ENCODE results near the gene SH3RF3. TPM values are rescaled to one million over a fixed set of nuclear protein-coding genes. Genes with fewer than 3 reads are reported as not detected.

SH3RF3 gene
- total RNA-seq, 4 donors from 2014 or later = 2.8 to 5.7 (median 3.0) TPM

DNA sequence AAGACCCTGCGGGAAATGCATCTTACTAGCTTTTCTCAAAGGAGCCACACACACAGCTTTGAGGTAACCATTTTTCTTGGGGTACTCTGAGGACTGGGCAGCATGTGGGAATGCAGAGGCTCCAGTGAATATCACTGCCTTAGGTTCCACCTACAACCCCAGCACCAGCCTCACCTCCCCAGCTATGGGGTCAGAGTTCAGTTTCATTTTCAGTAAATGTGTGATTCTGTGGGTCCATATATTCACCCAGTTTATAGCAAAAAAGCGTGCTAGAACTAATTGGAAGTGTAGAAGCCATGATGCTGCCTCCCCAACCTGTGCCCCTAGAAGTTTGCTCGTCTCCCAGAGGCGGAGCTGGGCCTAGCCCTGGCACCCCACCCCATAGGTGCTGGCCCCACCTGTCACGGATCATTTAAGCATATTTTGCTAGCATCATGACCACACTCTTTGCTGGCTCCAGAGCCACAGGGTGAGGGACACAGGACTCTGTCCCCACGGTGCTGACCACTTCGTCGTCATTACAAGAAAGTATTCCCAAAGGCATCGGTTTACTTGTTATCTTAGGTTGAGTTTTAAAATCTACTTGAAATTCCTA lies 57.7 kb downstream of the SH3RF3 start:
- TF ChIP-seq CTCF (IDR thresholded peaks at IDR 0.05 in 4 of 5, conservative IDR thresholded peaks at IDR 0.05 in 1 of 5) (no peak), POLR2A (IDR thresholded peaks at IDR 0.05) (no peak)
- in situ Hi-C loops (cut with MboI; ENCODE audit: low sequenced_read_pairs in 4 of 4) (no loop called here), intact Hi-C loops (cut with DNase I; ENCODE audit: low total_unique reads) (no loop called here)
- Histone ChIP-seq H3K27ac (peak overlapping the region; percentile 82 to 96 (median 89)), H3K4me3 (no peak overlapping the region), H3K27me3 (no peaks in the 10 kb centered on the region), H3K36me3 (no peaks in the 10 kb centered on the region), H3K9me3 (no peaks in the 10 kb centered on the region), H3K4me1 (peaks cover 27 to 40% of the 10 kb centered on the region in 2 donors)
- no peak for DNase-seq
- ATAC-seq = no peak

DNA sequence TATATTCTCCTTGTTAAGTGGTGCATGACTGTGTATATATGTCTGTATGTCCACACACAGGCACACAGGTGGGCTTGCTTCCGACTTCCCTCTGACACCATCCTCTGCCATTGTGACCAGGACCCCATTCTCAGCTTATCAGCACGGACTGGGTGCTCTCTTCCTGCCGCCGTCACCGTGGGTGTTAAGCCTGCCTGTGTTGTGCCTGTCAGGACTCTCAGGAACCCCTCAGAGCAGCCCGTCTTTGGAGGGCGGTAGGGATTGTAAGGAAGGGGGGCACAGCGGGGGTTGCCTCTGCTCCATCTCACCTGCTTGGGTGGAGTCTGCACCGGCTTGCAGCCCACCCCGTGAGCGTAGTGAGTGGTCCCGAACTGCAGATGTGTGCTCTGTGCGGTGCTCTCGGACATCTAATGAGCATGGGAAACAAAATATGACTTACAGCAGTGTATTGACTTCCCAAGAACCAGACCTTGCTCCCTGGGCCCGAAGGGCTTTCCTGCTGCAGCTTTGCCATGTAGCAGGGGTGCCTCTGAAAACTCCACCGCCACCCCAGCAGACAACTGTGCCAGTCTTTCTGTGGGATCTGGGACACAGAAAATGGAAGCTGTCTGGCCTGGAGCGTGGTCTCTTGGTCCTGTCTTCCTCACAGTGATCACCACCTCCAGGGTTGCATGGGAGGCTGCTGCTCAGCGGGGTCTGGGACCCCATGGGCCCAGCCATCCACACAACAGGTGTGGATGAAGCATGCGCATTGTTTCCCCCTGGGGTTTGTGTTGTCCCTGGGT lies 58.9 kb downstream of the SH3RF3 start:
- Histone ChIP-seq H3K4me3 (no peak overlapping the region), H3K27ac (no peak overlapping the region), H3K27me3 (no peaks in the 10 kb centered on the region), H3K4me1 (peaks cover 27 to 36% of the 10 kb centered on the region in 2 donors), H3K9me3 (no peaks in the 10 kb centered on the region), H3K36me3 (no peaks in the 10 kb centered on the region)
- intact Hi-C loops (cut with DNase I; ENCODE audit: low total_unique reads) = no loop called here
- DNase-seq (no peak), ATAC-seq (no peak)
- in situ Hi-C loops (cut with MboI; ENCODE audit: low sequenced_read_pairs in 4 of 4) = no loop called here
- TF ChIP-seq CTCF (IDR thresholded peaks at IDR 0.05 in 4 of 5, conservative IDR thresholded peaks at IDR 0.05 in 1 of 5) (no peak), POLR2A (IDR thresholded peaks at IDR 0.05) (no peak)

DNA sequence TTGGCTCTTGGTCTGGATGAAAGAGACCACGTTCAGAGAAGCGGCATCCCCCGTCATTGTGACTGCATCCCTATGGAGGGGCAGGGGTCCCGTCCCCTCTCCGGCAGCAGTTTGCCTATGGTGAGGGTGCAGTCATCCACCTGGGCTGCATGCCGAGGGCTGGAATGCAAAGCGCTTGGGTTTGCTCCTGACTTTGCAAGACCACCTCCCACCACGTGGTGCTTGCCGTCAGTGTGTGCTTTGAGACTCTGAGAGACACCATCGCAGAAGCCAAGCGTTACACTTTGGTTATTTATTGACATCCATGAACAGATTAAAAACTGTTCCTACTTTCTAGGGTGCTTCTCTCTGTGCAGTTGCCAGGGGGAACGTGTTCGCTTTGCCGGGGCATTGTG lies 59.5 kb downstream of the SH3RF3 start:
- Histone ChIP-seq H3K27me3 (no peaks in the 10 kb centered on the region), H3K4me3 (no peak overlapping the region), H3K4me1 (peaks cover 27 to 30% of the 10 kb centered on the region in 2 donors), H3K9me3 (no peaks in the 10 kb centered on the region), H3K27ac (no peak overlapping the region), H3K36me3 (no peaks in the 10 kb centered on the region)
- DNase-seq = no peak
- intact Hi-C loops (cut with DNase I; ENCODE audit: low total_unique reads) (no loop called here), in situ Hi-C loops (cut with MboI; ENCODE audit: low sequenced_read_pairs in 4 of 4) (no loop called here)
- ATAC-seq = no peak
- TF ChIP-seq POLR2A (IDR thresholded peaks at IDR 0.05) = no peak
- TF ChIP-seq CTCF (IDR thresholded peaks at IDR 0.05 in 4 of 5, conservative IDR thresholded peaks at IDR 0.05 in 1 of 5) = no peak

GRCh38 chr2:109188898-109189297 lies 59.9 kb downstream of the SH3RF3 start:
- no peak for ATAC-seq
- Histone ChIP-seq H3K27me3 (no peaks in the 10 kb centered on the region), H3K27ac (no peak overlapping the region), H3K9me3 (no peaks in the 10 kb centered on the region), H3K4me3 (no peak overlapping the region), H3K4me1 (peaks cover 29 to 30% of the 10 kb centered on the region in 2 donors), H3K36me3 (no peaks in the 10 kb centered on the region)
- DNase-seq = no peak
- intact Hi-C loops (cut with DNase I; ENCODE audit: low total_unique reads) (no loop called here), in situ Hi-C loops (cut with MboI; ENCODE audit: low sequenced_read_pairs in 4 of 4) (no loop called here)
- TF ChIP-seq POLR2A (IDR thresholded peaks at IDR 0.05) = no peak
- TF ChIP-seq CTCF (IDR thresholded peaks at IDR 0.05 in 4 of 5, conservative IDR thresholded peaks at IDR 0.05 in 1 of 5) = no peak
